ENCODE results near the gene ELMOD3.
A peak's percentile ranks its signal among the peaks of the same experiment; 100 is the strongest.
"Not testable (repeated sequence)": the region's sequence is repeated elsewhere in the genome, so short reads cannot be mapped to it uniquely, and the experiment has no call there.

The ELMOD3 gene

DNA sequence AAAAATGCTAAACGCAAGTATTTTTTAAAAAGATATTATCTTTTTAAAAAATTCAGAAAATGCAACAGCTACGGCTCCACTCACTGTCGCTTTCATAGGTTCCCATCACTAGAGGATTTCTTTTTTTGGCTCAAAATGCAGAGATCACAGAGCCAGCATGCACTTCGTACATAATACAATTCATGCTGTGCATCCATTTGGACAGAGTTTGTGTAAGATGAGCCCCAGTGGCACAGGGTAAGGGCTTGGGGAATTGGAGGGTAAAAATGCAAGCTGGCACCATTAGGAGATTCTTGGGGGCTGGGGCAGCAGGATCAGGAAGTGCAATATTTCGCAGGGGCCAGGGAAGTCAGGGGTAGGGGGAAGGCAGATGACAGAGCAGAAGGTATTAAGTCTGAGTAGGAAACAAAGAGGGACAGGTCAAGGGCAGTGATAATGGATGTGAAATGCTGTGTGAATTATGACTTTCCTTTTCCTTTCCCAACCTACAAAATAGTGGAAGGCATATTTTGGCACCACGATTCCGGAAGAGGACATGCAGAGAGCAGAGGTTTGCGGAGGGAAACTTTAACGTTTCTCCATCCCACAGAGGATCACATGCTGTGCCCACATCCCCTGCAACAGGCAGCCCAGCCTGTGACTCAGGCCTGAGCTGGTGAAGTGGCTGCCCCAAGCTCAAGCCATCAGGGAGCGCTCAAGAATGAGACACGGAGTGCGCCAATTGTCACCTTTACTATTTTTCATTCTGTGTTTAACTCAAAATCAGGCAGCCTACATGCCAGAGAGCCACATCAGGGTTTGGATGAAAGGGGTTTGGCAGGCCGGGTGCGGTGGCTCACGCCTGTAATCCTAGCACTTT is 50.9 kb downstream of the ELMOD3 start:
- DNase-seq = peak; percentile 91

DNA sequence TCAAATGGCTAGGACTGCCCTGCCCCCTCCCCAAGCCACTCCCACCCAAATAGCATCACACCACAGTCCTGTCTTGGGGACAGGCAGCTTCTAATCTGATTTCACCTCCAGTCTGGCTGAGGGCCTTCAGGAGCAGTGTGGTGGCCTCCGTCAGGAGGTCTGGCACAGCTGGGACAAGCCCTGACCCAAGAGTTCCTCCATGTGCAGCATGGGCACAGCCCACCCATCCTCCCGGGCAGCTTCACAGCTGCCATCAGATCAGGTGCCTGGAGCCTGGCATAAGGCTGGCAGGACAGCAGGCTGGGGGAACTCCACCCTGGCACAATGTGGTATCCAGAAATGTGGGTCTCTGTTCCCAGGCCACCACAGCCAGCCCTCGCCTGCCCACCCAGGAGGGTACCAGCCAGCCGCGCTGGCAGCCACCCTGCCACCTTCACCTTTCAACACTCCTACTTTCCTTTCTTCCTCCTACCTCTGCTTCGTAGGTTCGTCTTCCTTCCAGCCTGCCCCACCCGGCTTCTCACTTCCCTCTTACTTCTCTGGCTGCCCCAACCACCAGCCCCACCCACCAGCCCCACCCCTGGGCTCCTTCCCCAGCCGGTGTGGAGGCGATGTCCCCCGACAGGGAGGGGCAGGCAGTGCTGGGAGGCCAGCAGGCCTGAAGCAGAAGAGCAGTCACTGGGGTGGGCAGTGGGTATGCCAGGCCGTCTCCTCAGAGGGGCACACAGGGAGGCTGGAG is 55.4 kb downstream of the ELMOD3 start, which contains the start of gene CAPG:
CAPG (minus strand) TSS at position 522 of the 739 bp plus-strand sequence. CDS start 8,221 bp downstream, outside the sequence.
- peak; percentile 64 for DNase-seq

DNA sequence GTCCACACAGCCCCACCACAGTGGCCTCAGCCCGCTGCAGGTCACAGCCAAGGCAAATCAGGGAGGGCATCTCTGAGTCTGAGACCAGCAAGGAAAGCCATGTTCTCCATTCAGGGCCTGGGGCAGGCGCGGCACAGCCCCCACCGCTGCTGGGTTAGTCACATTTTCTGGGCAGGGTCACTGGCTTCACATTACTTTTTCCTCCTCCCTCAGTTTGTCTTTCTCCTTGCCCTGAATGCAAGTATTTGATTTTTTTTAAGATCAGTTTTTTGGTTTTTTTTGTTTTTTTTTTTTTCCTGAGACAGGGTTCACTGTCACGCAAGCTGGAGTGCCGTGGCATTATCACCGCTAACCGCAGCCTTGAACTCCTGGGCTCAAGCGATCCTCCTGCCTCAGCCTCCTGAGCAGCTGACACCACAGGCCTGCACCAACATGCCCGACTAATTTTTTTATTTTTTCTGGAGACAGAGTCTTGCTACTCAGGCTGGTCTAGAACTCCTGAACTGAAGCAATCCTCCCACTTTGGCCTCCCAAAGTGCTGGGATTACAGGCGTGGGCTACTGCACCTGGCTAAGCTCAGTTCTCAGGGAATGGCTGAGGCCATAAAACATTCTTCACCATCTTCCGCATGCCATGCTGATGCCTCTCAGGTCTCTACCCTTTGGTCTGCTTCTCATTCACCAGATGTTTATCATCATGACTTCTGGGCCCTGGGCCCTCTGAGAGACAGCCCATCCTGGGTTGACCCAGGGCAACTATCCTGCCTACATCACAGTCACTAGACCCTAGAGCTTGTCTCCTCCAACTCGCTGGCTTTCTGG is 56.2 kb downstream of the ELMOD3 start:
- DNase-seq = no peak

DNA sequence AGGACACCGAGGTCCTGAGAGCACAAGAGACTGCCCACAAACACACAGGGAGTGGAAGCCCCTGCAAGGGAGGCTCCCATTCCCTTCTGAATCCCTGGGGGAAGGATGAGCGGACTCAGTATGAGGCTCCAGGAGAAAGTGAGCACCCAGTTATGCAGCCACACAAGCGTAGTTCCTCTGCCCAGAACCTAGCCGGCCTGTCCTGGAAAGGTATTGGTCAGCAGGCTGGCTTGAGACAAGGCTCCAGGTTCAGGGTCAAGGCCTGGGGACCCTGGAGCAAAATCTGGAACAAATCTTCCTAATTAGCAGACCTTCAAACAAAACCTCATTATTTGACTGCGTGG is 56.8 kb downstream of the ELMOD3 start:
- no peak for DNase-seq

DNA sequence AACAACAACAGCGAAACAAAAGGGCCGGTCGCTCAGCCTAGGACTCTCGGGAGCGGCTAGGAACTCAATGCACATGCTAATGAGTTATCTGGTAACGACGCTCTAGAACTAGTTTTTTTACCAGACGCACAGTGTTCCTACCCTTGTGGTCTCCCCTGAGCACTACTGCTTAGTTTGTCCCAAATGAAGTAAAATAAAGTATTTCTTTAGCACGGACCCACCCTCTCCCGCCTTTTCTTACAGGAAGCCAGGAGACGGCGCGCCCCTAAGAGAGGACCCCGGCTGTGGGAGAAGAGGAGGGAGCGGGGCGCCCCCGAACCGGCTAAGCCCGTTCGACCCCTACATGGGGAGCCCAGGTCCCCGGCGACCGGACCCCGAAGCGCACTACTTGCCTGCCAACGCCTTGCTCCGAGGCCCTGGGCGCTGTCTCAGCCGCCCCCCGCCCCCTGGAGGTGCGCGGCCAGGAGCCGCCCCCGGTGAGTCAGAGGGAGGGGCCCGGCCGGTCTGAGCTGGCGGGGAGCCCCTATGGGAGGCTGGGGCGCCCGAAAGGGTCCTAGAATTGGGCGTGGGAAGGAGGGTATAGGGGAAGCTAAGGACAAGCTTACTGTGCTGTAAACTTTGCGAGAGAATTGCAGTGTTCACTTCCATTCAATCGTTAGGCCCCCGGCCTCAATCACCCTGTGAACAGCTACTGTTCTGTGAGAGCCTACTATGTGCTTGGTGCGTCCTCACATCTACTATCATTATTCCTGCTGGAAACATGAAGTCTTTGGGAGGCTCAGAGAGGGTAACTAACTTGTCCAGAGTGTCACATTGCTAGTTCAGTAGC is 59.2 kb downstream of the ELMOD3 start:
- DNase-seq = no peak

DNA sequence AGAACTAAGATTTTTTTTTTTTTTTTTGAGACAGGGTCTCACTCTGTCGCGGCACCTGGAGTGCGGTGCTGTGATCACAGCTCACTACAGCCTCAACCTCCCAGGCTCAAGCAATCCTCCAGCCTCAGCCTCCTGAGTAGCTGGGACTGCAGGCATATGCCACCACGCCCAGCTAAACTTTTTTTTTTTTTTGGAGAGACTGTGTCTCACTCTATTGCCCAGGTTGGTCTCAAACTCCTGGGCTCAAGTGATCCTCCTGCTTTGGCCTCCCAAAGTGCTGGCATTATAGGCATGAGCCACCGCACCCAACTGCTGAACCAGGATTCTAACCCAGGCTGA is 59.8 kb downstream of the ELMOD3 start:
- DNase-seq = not testable (repeated sequence)

DNA sequence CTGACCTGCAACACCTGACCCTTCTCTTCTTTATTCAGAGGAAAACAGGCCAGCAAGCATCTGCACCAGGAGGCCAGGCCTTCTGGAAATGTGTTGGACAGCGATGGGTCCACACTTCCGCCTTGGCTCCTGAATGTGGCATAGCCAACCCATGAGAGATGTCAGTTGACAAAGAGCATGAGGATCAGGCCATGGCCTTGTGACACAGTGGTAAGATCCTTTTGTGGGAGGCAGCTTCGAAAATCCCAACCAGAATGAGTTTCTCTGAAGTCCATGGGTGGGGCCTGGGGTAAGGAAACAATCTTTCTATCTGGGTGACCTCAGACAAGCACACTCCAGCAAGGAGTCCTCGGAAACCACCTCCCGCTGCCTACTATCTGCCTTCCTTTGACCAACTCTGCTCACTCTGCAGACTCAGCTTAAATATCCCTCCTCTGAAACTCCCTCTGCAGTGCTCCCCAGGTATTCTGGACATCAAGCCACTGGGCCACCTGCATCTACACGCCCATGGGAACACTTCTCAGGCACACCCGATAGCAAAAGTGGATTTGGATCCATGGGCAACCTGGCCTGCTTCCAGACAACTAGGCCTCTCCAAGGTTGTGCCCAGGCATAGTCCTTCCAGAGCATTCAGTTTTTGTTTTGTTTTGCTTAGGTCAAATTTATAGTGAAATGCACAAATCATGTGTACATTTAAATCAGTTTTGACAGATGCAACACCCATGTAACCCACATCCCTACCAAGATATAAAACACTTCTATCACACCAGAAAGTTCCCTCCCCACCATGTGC is 60.4 kb downstream of the ELMOD3 start:
- no peak for DNase-seq

DNA sequence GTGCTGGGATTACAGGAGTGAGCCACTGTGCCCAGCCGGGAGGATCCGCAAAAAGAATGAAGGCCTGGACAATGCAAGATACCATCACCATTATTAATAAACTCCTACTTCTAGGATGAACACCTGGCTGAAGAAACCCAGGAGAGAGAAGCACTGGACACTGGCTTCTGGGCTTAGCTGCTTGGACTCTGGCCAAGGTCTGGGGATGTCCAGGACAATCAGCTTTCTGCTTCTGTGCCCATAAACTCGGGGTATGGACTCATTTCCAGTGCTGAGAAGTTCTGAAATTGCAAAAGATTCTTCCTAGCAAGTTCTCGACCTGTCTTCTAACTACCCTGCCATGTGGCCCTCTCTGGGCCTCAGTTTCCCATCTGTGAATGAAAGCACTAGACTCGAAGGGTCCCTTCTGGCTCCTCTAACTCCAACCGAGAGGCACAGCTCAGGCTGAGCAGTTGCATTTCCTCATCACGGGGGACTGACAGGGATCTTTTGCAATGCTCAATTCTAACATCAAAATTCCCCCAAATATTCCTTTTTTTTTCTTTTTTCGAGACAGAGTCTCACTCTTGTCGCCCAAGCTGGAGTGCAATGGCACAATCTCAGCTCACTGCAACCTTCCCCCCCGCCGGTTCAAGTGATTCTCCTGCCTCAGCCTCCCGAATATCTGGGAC is 61.5 kb downstream of the ELMOD3 start:
- DNase-seq = no peak

DNA sequence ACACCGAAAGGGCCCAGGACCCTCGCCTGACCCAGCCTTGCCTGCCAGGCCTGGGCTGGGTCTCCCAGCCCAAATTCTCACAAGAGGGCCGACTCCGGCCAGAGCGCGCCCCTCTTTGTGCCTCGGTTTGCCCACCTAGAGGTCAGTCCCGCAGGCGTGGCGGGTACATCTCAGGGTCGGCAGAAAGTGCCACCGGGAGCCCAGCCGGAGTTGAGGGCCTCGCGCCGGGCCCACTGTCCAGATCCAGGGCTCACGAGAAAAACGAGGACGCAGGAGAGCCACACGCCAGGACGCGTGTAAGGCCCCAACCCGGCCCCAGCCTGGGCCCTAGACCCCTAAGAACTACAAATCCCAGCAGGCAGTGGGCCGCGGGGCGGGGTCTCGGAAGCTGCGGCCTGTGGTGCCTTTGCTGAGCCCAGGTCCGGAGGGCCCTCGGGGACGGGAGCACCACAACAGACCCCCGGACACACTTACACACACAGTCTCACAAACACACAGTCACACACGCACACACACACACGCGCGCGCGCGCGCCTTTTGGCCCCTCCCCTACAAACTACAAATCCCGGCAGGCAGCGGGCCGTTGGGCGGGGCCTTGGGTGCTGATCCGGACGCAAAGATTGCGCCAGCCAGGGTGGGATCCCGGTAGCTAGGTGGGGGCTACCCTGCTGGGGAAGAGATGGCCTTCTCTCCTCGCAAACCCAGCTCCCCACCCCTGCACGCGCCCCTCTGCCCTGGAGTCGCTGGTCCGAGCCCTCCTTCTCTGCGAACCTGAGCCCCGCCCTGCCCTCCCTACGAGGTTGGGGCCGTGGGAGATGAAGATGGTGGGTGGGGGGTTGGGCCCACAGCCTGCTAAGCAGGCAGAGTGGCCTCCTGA is 63.8 kb downstream of the ELMOD3 start, which contains the start of gene SH2D6:
SH2D6 (plus strand) TSS at position 583 of the 877 bp plus-strand sequence. CDS start 10,752 bp downstream, outside the sequence.
- DNase-seq = peak; percentile 89

DNA sequence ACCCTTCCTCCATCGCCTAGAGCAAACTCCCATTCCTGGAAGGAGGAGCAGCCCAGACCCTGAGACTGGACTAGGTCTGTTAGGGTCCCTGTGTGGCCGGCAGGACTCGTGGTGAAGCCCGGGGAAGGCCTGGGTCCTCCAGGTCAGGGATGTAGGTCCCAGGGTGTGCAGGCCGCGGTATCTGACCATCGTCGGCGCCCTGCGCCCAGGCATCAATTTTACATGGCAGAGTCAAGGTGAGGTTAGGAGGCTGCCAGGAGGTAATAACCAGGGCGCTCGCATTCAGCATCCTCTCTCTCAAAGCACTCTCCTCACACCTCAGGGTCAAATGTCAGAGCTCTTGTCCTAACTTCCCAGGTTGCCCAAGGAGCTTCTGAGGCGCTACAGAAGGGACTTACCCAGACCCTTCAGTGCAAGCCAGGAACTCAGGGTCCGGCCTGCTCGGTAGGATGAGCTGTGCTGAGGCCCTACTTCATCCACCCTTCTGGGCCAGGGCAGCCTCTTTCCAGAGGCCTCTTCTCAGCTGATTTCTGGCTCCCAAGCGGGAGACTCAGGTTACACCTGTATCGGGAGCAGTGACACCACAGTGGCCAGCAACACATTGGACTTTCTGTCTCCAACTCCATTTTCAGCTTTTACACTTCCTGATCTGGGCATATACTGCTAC is 64.6 kb downstream of the ELMOD3 start:
- DNase-seq = no peak

DNA sequence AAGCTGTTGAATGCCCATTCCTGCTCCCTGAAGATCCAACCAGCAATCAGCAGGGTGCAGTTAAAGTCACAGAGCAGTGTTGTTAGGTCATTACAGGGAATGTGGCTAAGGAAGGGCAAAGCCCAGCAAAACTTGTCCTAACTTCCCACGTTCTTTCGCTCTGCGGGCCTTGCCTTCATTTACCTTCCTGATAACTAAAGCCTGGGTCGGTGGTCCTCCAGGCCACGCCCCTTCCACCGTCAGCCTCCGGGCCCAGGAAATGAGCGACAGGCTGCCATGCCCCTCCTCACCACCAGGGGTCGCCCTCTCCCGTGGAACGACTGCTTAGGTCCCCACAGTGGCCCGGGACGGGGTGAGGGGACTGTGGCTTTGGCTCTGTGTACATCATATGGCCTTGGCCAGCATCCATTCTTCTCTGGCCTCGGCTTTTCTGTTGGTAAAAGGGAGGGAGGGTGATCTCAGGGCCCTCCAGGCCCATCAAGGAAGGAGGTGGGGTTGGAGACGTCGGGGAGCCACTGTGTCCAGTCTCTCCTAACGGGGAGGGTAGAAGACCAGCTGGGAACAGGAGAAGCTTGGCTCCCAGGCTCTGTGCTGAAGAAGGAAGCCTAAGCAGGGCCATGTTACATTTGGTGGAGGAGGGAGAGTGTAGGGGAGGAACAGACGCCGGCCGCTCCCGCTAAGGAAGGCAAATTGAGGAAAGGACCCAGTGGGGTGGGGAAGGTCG is 66.1 kb downstream of the ELMOD3 start:
- DNase-seq = peak; percentile 91

DNA sequence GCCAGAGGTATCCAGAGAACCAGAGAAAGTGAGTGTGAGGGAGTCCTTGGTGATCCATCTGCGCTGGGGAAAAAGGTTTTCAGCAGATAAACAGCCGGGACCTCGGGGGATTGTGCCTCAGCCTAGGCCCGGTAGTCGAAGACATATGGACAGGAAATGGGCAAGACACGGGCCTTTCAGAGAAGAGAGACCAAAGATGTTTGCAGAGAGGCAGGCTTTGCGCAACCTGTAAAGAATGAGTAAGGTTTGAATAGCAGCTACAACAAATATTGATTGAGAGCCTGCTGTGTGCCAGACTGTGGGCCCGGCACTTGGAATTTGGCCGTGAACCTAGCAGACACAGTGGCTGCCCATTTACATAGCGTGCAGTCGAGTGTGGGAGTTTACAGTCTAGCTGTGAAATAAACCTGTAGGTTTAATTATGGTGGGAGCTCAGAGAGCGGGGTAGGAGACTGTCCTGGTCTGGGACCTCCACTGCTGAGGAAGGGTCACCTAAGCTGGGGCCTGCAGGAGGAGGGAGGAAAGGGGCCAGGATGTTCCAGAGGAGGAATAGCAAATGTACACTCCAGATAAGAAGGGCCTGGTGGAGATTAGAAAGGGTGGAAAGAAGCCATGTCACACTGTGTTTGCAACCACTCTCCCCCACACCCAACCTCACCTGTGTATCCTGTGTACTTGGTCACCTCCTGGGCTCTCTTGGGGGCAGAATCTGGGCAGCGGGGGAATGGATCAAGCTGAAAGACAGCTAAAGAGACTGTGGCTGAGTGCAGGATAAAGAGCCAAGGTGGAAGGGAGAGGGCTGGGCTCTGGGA is 66.9 kb downstream of the ELMOD3 start:
- DNase-seq = no peak

DNA sequence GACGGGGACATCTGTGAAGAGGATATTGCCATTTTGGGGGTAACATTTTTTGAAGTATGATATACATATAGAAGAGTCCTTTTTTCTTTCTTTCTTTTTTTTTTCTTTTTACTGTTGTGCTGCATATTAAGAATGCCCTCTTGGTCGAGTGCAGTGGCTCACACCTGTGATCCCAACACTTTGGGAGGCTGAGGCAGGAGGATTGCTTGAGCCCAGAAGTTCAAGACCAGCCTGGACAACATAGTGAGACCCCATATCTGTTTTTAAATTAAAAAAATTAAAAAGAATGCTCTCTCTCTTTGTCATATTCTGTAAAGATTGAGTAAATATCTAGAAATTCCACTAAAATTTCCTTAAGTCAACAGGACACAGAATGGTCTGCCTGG is 67.5 kb downstream of the ELMOD3 start:
- no peak for DNase-seq

DNA sequence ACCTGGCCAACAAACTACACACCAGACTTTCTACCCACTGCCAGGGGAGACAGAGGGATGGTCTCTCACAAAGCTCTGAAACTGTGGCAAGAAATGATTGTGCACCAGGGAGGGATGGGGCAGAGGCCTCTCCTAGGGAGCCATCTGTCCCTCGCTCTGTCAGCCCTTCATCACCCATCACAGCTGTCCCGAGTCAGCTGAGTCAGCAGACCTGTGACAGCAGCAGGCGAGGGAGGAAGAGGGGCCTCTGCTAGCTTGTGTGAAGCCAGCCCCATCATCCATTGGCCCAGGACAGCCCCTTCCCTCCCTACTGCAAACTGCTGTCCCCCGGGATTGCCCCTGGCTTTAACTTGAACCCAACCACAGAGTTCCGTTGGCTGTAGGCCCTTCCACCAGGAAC is 69.0 kb downstream of the ELMOD3 start:
- no peak for DNase-seq

DNA sequence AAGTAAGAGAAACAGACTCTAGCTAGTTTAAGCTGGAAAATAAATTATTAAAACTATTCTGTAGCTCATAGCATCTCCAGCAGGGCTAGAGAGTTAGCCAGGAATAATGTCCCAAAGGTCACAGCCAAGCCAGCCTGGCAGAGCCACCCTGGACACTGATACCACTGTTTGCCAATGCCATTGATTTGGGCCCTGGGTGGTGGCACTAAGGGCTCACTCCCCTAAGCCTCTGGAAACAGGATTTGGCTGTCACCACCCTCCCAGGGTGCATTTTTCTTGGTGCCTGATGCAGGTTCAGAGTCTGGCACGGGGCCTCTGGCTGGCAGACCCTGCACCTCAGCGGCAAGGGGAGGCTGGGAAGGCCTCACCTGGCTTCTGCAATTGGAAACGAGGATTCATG is 71.0 kb downstream of the ELMOD3 start:
- no peak for DNase-seq

DNA sequence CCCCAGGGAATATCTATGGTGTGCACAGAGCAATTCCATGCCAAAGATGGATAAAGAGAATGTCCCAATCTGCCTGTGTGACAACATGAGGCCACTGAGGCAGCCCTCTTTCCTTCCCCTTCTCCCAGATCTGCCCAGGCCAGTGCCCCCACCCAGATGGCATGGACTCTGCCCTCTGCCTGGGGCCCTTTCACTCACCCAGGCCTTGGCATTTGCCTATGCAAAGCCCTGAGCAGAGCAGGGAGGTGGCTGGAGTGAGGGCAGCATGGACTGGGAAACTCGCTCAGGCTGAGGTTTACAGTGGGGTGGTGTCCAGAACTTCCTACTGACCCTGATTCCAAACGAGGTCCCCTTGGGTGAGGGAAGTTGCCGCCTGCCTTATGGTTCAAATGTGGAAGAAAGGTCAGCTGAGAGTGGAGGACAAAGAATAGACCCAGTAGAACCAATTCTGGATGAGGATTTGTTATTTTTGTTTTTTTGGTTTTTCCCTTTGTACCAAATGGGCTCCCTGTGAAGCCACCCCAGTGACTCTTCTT is 72.8 kb downstream of the ELMOD3 start:
- DNase-seq = no peak

DNA sequence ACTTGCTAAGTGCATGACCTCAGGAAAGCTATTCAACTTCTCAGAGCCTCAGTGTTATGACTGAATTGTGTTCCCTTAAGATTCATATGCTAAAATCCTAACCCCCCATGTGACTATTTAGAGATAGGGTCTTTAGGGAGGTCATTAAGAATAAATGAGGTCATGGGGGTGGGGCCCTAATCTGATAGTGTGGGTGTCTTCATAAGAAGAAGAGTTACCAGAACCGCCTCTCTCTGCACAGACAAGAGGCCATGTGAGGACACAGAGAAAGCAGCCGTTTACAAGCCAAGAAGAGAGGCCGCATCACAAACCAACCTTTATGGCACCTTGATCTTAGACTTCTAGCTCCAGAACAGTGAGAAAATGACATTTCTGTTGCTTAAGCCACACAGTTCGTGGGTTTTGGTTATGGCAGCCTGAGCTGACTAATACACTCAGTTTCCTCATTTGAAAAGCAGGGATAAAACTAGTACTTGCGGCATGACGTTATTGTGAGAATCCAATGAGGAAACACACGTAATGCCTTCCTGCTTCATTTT is 73.8 kb downstream of the ELMOD3 start:
- DNase-seq = no peak
